8988T (cell line): ENCODE measurements around the gene ANKRD52.

Source experiments
- DNase-seq: peaks from one replicate; pipeline ENCODE4 v3.0.0; 2011

The ANKRD52 gene

GRCh38 chr12:56236985-56237384 is 21.2 kb downstream of the ANKRD52 start:
- DNase-seq, result no peak

GRCh38 chr12:56236091-56236490 is 22.1 kb downstream of the ANKRD52 start:
- no peak for DNase-seq

DNA sequence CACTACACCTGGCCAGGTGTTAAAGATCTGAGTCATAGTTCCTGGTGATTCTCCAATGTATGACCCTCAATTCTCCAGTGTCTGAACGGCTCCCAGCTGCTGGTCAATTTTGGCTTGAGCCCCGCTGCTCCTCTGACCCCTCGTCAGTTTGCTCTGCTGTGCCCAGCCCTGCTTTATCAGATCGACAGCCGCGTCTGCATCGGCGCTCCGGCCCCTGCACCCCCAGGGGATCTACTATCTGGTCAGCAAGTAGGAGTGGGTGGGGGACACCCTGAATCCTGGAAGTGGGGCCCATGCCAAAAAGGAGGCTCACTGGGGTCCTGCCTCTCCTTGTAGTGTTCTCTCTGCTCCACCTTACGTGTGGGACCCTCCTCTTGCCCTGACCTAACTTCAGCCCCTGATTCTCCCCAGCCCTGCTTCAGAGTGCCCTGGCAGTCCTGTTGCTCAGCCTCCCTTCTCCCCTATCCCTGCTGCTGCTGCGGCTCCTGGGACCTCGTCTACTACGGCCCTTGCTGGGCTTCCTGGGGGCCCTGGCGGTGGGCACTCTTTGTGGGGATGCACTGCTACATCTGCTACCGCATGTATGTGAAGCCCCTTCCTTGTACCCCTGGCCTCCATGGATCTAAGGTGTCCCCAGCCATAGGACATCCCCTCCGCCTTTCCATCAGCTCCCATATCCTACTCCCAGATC is 23.3 kb downstream of the ANKRD52 start:
- DNase-seq, result no peak

DNA sequence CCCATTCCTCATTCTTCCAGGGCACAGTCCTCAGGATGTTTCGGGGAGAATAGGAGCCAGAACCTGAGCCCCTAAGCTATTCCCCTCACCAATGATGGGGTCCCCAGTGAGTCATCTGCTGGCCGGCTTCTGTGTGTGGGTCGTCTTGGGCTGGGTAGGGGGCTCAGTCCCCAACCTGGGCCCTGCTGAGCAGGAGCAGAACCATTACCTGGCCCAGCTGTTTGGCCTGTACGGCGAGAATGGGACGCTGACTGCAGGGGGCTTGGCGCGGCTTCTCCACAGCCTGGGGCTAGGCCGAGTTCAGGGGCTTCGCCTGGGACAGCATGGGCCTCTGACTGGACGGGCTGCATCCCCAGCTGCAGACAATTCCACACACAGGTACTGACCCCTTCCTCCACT is 27.0 kb downstream of the ANKRD52 start:
- DNase-seq, result no peak

- DNase-seq, result no peak
Measured at GRCh38 chr12:56230432-56231183, 27.6 kb downstream of the ANKRD52 start.

- DNase-seq, result no peak
Measured at GRCh38 chr12:56229916-56230431, 28.2 kb downstream of the ANKRD52 start, which contains the start of gene SLC39A5. SLC39A5 (plus strand) TSS chr12:56230051; CDS start chr12:56231275, 1,224 bp downstream.

- no peak for DNase-seq
Measured at GRCh38 chr12:56229082-56229481, 29.1 kb downstream of the ANKRD52 start.

DNA sequence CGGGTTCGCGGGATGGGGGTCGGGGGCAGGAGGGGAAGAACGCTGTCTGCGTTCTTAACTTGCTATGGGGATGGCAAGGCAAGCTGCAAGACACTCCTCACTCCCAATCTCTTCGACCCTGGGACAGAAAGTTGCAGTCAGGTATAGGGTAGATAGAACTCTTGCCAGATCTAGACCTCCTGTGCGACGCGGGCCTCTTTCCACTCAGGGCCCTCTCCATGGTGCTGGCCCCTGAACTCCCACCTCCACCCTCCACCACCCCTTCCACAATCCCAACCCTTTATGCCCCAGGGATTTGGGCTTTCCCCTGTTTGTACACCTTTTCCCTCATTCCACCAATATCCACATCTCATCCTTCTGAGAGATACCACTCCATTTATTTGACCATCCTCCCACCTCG is 33.2 kb downstream of the ANKRD52 start:
- no peak for DNase-seq

DNA sequence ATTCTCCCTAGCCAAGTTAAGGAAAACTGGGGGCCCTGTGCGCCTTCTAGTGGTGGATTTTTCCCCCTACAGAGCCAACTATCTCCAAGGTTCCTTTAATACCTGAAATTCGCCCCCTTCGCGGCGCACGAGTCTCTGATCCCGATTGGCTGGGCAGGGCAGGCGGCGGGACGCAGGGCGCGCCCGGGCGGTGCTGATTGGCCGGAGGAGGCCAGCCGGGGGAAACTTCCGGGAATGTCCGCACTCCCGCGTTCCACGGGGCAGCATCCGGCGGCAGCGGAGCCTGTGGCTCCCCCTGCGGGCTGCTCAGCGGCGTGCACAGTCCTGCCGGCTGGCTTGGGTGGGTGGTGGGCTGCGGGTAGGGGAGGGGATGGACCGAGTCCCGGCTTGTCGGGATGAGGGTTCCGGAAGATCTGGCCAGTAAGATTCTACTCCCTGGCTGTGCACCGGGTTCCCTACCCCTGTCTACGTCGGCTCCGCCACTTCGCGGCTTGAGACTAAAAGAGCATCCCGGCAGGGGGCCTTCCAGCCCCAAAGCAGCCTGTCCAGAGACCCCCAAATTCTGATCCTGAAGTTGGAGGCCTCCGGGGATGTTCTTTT is 34.0 kb downstream of the ANKRD52 start, which contains the start of gene NABP2:
TSS of gene NABP2 (plus strand) at position 241 of the 600 bp plus-strand sequence. CDS start 515 bp downstream, outside the sequence.
- DNase-seq, result peak; percentile 97

GRCh38 chr12:56223571-56224101 is 34.5 kb downstream of the ANKRD52 start:
- no peak for DNase-seq

GRCh38 chr12:56222531-56222895 is 35.7 kb downstream of the ANKRD52 start:
- DNase-seq, result no peak

- DNase-seq, result peak; percentile 94
Measured at GRCh38 chr12:56221757-56222530, 36.2 kb downstream of the ANKRD52 start, which contains the start of gene RNF41. RNF41 (minus strand) TSS chr12:56221922; CDS start chr12:56214047, 7,875 bp downstream.

GRCh38 chr12:56221232-56221756 is 36.9 kb downstream of the ANKRD52 start:
- no peak for DNase-seq

- DNase-seq, result no peak
Measured at GRCh38 chr12:56220611-56221231, 37.5 kb downstream of the ANKRD52 start.

GRCh38 chr12:56219840-56220239 is 38.3 kb downstream of the ANKRD52 start:
- DNase-seq, result no peak

GRCh38 chr12:56216461-56216860 is 41.7 kb downstream of the ANKRD52 start:
- DNase-seq, result no peak

- DNase-seq, result no peak
Measured at GRCh38 chr12:56213878-56214277, 44.3 kb downstream of the ANKRD52 start.

- DNase-seq, result no peak
Measured at GRCh38 chr12:56212361-56212760, 45.8 kb downstream of the ANKRD52 start.

DNA sequence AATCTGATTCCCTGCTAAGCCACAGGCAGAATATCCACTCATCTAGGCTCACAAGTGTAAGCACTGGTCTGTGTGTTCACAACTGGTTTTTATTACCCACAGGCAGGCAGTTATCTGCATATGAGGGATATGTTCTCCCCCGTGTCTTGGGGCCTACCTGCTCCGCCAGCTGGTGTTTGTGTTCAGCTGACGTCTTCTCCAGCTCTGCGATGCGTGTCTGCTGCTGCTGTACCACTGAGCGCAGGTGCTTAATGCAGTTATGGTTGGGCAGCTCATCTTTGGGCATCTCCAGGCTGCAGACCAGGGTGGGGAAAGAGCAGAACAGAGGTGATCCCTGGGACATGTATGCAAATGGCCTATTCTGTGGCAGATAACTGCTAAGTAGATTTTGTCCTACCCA is 50.2 kb downstream of the ANKRD52 start:
- no peak for DNase-seq

DNA sequence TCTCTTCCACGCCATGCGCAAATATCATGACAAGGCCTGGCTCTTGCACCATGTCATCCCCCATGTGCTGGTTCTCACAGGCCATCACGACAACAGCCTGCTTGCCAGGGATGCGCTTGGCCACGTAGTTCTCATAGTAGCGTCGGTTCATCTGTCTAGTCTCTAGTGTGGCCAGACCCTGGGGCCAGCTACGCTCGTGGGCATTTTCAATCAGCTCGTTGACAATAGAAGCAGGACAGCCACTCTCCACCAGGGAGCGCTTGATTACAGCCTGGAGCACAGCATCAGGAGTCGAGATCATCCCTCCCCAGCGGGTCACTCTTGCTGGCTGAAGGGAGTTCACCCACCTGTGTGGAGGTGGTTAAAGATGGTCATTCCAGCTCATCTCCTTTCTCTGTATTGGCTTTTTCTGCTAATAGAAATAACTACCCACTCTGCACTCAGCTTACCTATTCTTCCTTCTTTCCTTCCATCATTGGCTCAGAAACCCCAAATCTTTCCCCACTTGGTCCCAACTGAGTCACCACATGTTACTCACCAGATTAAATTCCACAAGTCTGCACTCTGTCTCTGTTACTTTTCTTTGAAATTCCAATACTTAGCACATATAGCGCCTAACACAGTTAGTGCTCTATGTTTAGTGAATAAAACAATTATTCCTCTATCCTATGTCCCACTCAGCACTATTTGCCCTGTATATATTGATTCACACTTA is 51.6 kb downstream of the ANKRD52 start:
- DNase-seq, result peak; percentile 39

DNA sequence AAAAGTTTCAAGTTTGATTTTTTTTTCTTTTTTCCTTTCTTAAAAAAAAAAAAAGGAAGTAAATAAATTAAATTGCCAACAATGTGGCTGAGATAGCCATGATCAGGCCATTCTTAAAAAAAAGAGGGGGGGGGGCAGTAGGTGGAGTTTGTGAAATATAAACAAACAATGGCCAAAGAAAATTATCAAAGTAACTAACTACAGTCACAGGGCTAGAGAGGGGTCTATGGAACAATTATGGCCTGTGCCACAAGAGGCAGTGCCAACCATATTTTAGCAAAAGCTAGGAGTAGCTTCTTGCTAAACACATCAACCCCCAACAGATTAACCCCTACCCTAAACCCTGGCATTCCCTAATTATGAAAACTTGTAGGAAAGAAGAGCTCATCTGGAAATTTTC is 52.7 kb downstream of the ANKRD52 start:
- DNase-seq, result no peak
